K562 (cell line): ENCODE results near the gene DLGAP3.

ENCODE experiments used
- CTCF ChIP-seq, 3 experiments: IDR thresholded peaks in 2 of 3; conservative IDR thresholded peaks in 1 of 3; 2 replicates each; pipeline ENCODE4 v1.5.1; 2011 to 2012; ENCODE audit warnings: low read length in 3 of 3, mild to moderate bottlenecking in 3 of 3, control low read depth in 2 of 3, improper control_type of control experiment in 1 of 3, inconsistent platforms in 1 of 3, low read depth in 1 of 3, mixed read lengths in 1 of 3, moderate library complexity in 1 of 3; ENCODE audit not compliant: insufficient read depth in 2 of 3
- FOXP1 ChIP-seq: sonication (generic); formaldehyde crosslinking; IDR thresholded peaks from 2 replicates; pipeline ENCODE4 v1.8.0; 2022; ENCODE audit warnings: mild to moderate bottlenecking, missing genetic modification reagents
- NRF1 ChIP-seq, 2 experiments: fragments of 450-650 bp; IDR thresholded peaks in 1 of 2; conservative IDR thresholded peaks in 1 of 2; 2 replicates each; pipeline ENCODE4 v1.6.1; 2014; ENCODE audit warnings: mild to moderate bottlenecking in 2 of 2
- PBX2 ChIP-seq, 2 experiments: IDR thresholded peaks in 1 of 2; conservative IDR thresholded peaks in 1 of 2; 2 replicates each; pipeline ENCODE4 v1.6.1; 2016; ENCODE audit warnings: low read depth in 2 of 2, mild to moderate bottlenecking in 1 of 2, missing compliant biosample characterization in 1 of 2, missing genetic modification characterization in 1 of 2, moderate library complexity in 1 of 2
- PKNOX1 ChIP-seq: fragments of 450-650 bp; IDR thresholded peaks from 2 replicates; pipeline ENCODE4 v1.6.1; 2016
- ZFX ChIP-seq: sonication (generic); formaldehyde crosslinking; IDR thresholded peaks from 2 replicates; pipeline ENCODE4 v1.8.0; 2022; ENCODE audit warnings: mild to moderate bottlenecking, missing genetic modification reagents, moderate library complexity

GRCh38 chr1:34899906-34900305 lies 29.5 kb downstream of the DLGAP3 start:
- TF ChIP-seq CTCF (IDR thresholded peaks at IDR 0.05 in 2 of 3, conservative IDR thresholded peaks at IDR 0.05 in 1 of 3; ENCODE audit: insufficient read depth in 2 of 3, low read depth in 1 of 3, low read length in 3 of 3) = no peak
- TF ChIP-seq PKNOX1 = no peak
- no peak for TF ChIP-seq FOXP1
- TF ChIP-seq NRF1 (conservative IDR thresholded peaks at IDR 0.05 in 1 of 2, IDR thresholded peaks at IDR 0.05 in 1 of 2) = no peak
- no peak for TF ChIP-seq ZFX
- TF ChIP-seq PBX2 (CRISPR knock-in tag; IDR thresholded peaks at IDR 0.05; ENCODE audit: low read depth) = no peak
- TF ChIP-seq PBX2 (tag; conservative IDR thresholded peaks at IDR 0.05; ENCODE audit: low read depth) = no peak
